ENCODE results near the gene ARFGEF2. TPM values are rescaled to one million over a fixed set of nuclear protein-coding genes. Genes with fewer than 3 reads are reported as not detected.
A peak's percentile ranks its signal among the peaks of the same experiment; 100 is the strongest.

The ARFGEF2 gene
- total and polyA plus RNA-seq, 12 donors: 6.2 to 50.0 (median 41.8) TPM

DNA sequence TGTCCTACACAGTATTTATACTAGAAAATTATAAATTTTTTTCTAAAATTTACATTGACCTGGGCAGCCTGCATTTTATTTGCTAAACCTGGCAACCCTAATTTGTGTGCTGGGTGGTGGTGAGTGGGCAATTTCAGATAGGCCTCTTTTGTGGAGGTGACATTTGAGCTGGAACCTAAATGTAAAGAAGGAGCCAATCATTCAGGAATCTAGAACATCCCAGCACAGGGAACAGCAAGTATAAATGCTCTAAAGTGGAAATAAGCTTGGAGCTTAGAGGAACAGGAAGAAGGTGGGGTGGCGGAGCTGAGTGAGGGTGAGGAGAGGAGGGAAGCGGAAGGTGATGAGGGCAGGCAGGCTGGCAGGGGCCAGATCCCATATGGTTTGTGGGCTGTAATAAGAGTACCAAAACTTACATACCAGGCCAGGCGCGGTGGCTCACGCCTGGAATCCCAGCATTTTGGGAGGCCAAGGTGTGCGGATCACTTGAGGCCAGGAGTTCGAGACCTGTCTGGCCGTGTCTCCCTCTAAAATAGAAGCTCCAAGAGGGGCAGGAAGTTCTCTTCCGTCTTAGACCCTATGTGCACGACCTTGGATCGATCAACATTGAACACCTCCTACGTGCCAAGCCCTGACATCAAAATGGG lies 124.1 kb downstream of the ARFGEF2 start:
- Histone ChIP-seq H3K4me1 (peaks cover 0 to 32% (median 22%) of the 10 kb centered on the region in 9 donors), H3K36me3 (peaks cover 0 to 10% (median 0%) of the 10 kb centered on the region in 9 donors), H3K4me3 (peak overlapping the region; percentile 64 to 98 (median 92)), H3K27me3 (no peaks in the 10 kb centered on the region), H3K27ac (peak overlapping the region; percentile 7 to 94 (median 90)), H3K9me3 (no peaks in the 10 kb centered on the region)
- WGBS, 2 donors: 11% methylated on average over 12 of the region's 12 CpGs
- TF ChIP-seq, protein P1, sequence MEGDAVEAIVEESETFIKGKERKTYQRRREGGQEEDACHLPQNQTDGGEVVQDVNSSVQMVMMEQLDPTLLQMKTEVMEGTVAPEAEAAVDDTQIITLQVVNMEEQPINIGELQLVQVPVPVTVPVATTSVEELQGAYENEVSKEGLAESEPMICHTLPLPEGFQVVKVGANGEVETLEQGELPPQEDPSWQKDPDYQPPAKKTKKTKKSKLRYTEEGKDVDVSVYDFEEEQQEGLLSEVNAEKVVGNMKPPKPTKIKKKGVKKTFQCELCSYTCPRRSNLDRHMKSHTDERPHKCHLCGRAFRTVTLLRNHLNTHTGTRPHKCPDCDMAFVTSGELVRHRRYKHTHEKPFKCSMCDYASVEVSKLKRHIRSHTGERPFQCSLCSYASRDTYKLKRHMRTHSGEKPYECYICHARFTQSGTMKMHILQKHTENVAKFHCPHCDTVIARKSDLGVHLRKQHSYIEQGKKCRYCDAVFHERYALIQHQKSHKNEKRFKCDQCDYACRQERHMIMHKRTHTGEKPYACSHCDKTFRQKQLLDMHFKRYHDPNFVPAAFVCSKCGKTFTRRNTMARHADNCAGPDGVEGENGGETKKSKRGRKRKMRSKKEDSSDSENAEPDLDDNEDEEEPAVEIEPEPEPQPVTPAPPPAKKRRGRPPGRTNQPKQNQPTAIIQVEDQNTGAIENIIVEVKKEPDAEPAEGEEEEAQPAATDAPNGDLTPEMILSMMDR (IDR thresholded peaks at IDR 0.05): no peak
- intact Hi-C loops (cut with DNase I): no loop called here
- DNase-seq: peak; percentile 35 to 39
- peak in 5 of 8 donors; percentile 7 to 28 (median 22) for ATAC-seq

DNA sequence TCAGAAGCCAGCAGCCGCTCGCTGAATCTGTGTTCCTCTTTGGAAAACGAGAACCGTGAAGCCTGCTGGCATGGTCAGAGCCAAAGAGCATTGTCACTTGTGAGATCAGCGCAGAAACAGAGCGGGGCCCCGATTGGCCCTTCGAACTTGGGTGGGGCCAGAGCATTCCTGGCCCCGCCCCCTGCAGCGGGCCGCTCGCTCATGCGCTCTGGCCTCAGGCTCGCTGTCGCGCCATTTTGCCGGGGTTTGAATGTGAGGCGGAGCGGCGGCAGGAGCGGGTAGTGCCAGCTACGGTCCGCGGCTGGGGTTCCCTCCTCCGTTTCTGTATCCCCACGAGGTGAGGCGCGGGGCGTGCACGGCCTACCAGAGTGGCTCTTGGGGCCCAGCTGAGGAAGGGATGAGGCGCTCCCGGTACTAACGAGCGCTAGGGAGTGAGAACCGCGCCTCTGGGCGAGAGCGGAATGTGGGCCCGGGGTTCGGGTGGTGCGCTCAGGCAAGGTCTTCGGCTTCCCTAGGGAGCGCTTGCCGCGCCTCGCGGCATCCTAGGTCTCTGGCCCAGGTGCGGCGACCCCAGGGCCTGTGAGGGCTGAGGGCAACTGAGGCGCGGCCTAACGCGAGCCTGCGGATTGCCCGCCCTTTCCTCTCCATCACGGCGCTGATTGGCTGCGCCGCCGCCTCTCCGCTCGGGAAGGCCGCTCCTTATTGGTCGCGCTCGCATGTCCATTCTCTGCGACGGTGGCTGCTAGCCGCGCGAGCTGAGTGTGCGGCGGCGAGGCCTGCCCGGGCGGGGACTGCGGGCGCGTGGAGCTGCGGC lies 124.8 kb downstream of the ARFGEF2 start, which contains the start of gene CSE1L:
CSE1L (plus strand) TSS at position 226 of the 814 bp plus-strand sequence. CDS start 12,152 bp downstream, outside the sequence.
- peak within 1 kb of the TSS; percentile 42 to 94 (median 90) for H3K27ac ChIP-seq
- H3K27me3 ChIP-seq: no peaks in the 10 kb centered on the region
- 0 to 1% methylated on average over 68 to 80 of the region's 80 CpGs for WGBS, 2 donors
- intact Hi-C loops (cut with DNase I): no loop called here
- peak; percentile 94 to 95 for DNase-seq
- H3K36me3 ChIP-seq: peaks cover 0 to 15% (median 0%) of the 10 kb centered on the region in 9 donors
- H3K4me3 ChIP-seq: peak within 1 kb of the TSS; percentile 64 to 98 (median 92)
- H3K4me1 ChIP-seq: peaks cover 0 to 32% (median 22%) of the 10 kb centered on the region in 9 donors
- ATAC-seq: peak; percentile 96 to 99 (median 98)
- TF ChIP-seq, protein P1 (IDR thresholded peaks at IDR 0.05): peak in 1 of 9 donors; percentile 15
- no peaks in the 10 kb centered on the region for H3K9me3 ChIP-seq

DNA sequence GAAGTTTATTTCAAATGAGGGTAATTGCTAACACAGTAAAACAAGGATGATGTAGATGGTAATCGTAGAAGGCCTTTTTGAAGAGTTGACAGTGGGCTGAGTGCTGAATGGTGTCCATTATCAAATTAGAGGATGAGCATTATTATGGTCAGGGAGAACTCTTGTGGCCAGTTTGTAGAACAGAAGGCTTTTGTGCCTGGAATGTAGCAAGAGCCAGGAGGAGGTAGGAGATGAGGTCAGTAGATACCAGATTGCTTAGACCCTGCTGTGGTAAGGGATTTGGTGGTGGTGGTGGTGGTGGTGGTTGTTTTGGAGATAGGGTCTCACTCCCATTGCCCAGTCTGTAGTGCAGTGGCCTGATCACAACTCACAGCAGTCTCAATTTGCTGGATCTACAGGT lies 130.8 kb downstream of the ARFGEF2 start:
- no peak overlapping the region for H3K27ac ChIP-seq
- no peak overlapping the region for H3K4me3 ChIP-seq
- WGBS, 2 donors: 82 to 89% methylated on average over 1 of the region's 1 CpG
- H3K27me3 ChIP-seq: no peaks in the 10 kb centered on the region
- no peak for ATAC-seq
- TF ChIP-seq, protein P1 (IDR thresholded peaks at IDR 0.05): no peak
- DNase-seq: no peak
- intact Hi-C loops (cut with DNase I): no loop called here
- H3K4me1 ChIP-seq: peaks cover 0 to 40% (median 21%) of the 10 kb centered on the region in 9 donors
- peaks cover 0 to 22% (median 0%) of the 10 kb centered on the region in 9 donors for H3K36me3 ChIP-seq
- H3K9me3 ChIP-seq: no peaks in the 10 kb centered on the region

DNA sequence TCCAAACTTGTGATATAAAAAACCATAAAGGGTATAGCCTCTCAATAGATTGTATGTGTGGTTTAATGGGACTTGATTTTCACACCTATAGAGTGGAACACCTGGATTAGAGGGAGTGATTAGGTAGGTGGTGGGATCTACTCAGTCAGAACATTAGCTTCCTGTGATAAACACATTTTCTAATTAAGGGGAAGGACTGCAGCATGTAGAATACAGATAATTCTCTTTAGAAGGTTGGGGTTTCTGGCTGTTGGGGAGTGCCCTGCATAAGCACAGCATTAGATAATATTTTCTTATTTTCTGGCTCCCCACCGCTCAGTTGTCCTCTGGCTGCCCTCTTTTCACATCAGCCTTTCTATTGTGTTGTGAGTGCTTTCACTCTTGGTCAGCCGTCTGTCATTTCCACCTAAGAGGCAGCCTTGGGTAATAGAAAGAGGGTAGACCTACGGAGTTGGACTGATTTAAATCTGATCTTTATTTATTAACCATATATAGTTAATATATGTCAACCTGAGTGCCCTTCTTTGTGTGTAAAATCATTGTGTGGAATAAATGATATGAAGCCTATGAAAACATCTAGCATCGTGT lies 132.6 kb downstream of the ARFGEF2 start:
- DNase-seq (no peak), ATAC-seq (peak in 3 of 8 donors; percentile 41 to 55 (median 50))
- Histone ChIP-seq H3K27ac (no peak overlapping the region), H3K4me3 (no peak overlapping the region), H3K27me3 (no peaks in the 10 kb centered on the region), H3K36me3 (peaks cover 0 to 36% (median 3%) of the 10 kb centered on the region in 9 donors), H3K4me1 (peaks cover 0 to 26% (median 10%) of the 10 kb centered on the region in 9 donors), H3K9me3 (no peaks in the 10 kb centered on the region)
- TF ChIP-seq, protein P1 (IDR thresholded peaks at IDR 0.05): no peak
- 52% methylated on average over 4 of the region's 4 CpGs for WGBS, 2 donors
- intact Hi-C loops (cut with DNase I): no loop called here
